OCI-LY3 (cell line): ENCODE data around the gene WNT7A.

Source experiments
- H2AFZ ChIP-seq: fragments of 200-600, 300-600 bp; shearing (Covaris generic); 2 replicates; pipeline ENCODE4 v1.6.0; 2014; ENCODE audit warnings: antibody characterized with exemption, low read depth, low read length
- H3K27ac ChIP-seq: fragments of 200-600, 300-600 bp; sonication (generic); 2 replicates; pipeline ENCODE4 v1.5.1; 2014; ENCODE audit warnings: mild to moderate bottlenecking, low read length, moderate library complexity, mixed read lengths
- H3K27me3 ChIP-seq: fragments of 200-600, 300-600 bp; sonication (generic); 2 replicates; pipeline ENCODE4 v1.6.1; 2014; ENCODE audit warnings: low read depth, low read length, mixed read lengths
- H3K36me3 ChIP-seq: fragments of 200-600, 300-600 bp; sonication (generic); replicated peaks from 2 replicates; pipeline ENCODE3; 2014; ENCODE audit warnings: low read depth, low read length, mixed read lengths
- H3K4me1 ChIP-seq: fragments of 300-600, 200-600 bp; sonication (generic); 2 replicates; pipeline ENCODE4 v1.6.1; 2014; ENCODE audit warnings: low read length, mixed read lengths
- H3K4me2 ChIP-seq: fragments of 200-600, 300-600 bp; sonication (generic); 2 replicates; pipeline ENCODE4 v1.6.1; 2014; ENCODE audit warnings: low read length, mixed read lengths
- H3K4me3 ChIP-seq: fragments of 300-600, 200-600 bp; sonication (generic); 2 replicates; pipeline ENCODE4 v1.5.1; 2014; ENCODE audit warnings: antibody characterized with exemption, mild to moderate bottlenecking, low read length, moderate library complexity
- H3K79me2 ChIP-seq: fragments of 300-600, 200-600 bp; shearing (Covaris generic); 2 replicates; pipeline ENCODE4 v1.6.1; 2014; ENCODE audit warnings: mild to moderate bottlenecking, low read length, mixed read lengths
- H3K9ac ChIP-seq: fragments of 300-600, 200-600 bp; shearing (Covaris generic); 2 replicates; pipeline ENCODE4 v1.6.0; 2014; ENCODE audit warnings: mild to moderate bottlenecking, low read length, moderate library complexity
- H3K9me3 ChIP-seq: fragments of 200-600, 300-600 bp; shearing (Covaris generic); 2 replicates; pipeline ENCODE4 v1.6.1; 2014; ENCODE audit warnings: low read length, mixed read lengths; ENCODE audit not compliant: insufficient read depth
- H4K20me1 ChIP-seq: fragments of 200-600, 300-600 bp; sonication (generic); 2 replicates; pipeline ENCODE4 v1.6.1; 2016; ENCODE audit warnings: low read length, mixed read lengths; ENCODE audit not compliant: insufficient read depth
- CTCF ChIP-seq: fragments of 200-600, 300-600 bp; sonication (generic); IDR thresholded peaks from 2 replicates; pipeline ENCODE4 v1.5.1; 2014; ENCODE audit warnings: antibody characterized with exemption, low read length, low read depth
- EZH2phosphoT487 ChIP-seq: fragments of 200-600 bp; shearing (Covaris generic); IDR thresholded peaks from 2 replicates; pipeline ENCODE4 v1.6.1; 2018; ENCODE audit warnings: antibody characterized with exemption, mixed run types, low read depth

The WNT7A gene

GRCh38 chr3:13788522-13789424 lies 91.1 kb downstream of the WNT7A start:
- Histone ChIP-seq H3K4me1 (no peaks in the 10 kb centered on the region), H3K4me2 (no peak overlapping the region), H2AFZ (no peak overlapping the region), H3K9me3 (no peaks in the 10 kb centered on the region), H4K20me1 (no peaks in the 10 kb centered on the region), H3K79me2 (no peaks in the 10 kb centered on the region), H3K36me3 (no peaks in the 10 kb centered on the region), H3K4me3 (no peak overlapping the region), H3K27ac (no peak overlapping the region), H3K9ac (no peak overlapping the region), H3K27me3 (peaks cover 37% of the 10 kb centered on the region)
- TF ChIP-seq EZH2phosphoT487 (no peak), CTCF (no peak)

- Histone ChIP-seq H3K79me2 (no peaks in the 10 kb centered on the region), H2AFZ (no peak overlapping the region), H3K4me3 (no peak overlapping the region), H4K20me1 (no peaks in the 10 kb centered on the region), H3K36me3 (no peaks in the 10 kb centered on the region), H3K4me1 (no peaks in the 10 kb centered on the region), H3K9me3 (no peaks in the 10 kb centered on the region), H3K27me3 (peaks cover 48% of the 10 kb centered on the region), H3K27ac (no peak overlapping the region), H3K4me2 (no peak overlapping the region), H3K9ac (no peak overlapping the region)
- TF ChIP-seq CTCF (no peak), EZH2phosphoT487 (no peak)
These were observed 92.2 kb downstream of the WNT7A start for GRCh38 chr3:13787533-13788132.

GRCh38 chr3:13786811-13787210 lies 93.1 kb downstream of the WNT7A start:
- no peak overlapping the region for H3K4me2 ChIP-seq
- H3K36me3 ChIP-seq, result no peaks in the 10 kb centered on the region
- H2AFZ ChIP-seq, result no peak overlapping the region
- no peaks in the 10 kb centered on the region for H3K4me1 ChIP-seq
- no peak overlapping the region for H3K9ac ChIP-seq
- no peak for TF ChIP-seq CTCF
- TF ChIP-seq EZH2phosphoT487, result no peak
- H3K4me3 ChIP-seq, result no peak overlapping the region
- peaks cover 52% of the 10 kb centered on the region for H3K27me3 ChIP-seq
- H3K79me2 ChIP-seq, result no peaks in the 10 kb centered on the region
- no peak overlapping the region for H3K27ac ChIP-seq
- H3K9me3 ChIP-seq, result no peaks in the 10 kb centered on the region
- no peaks in the 10 kb centered on the region for H4K20me1 ChIP-seq

GRCh38 chr3:13785853-13786436 lies 93.9 kb downstream of the WNT7A start:
- H3K79me2 ChIP-seq, result no peaks in the 10 kb centered on the region
- no peak overlapping the region for H2AFZ ChIP-seq
- H3K4me2 ChIP-seq, result no peak overlapping the region
- H3K4me1 ChIP-seq, result no peaks in the 10 kb centered on the region
- no peaks in the 10 kb centered on the region for H3K36me3 ChIP-seq
- peaks cover 55% of the 10 kb centered on the region for H3K27me3 ChIP-seq
- H4K20me1 ChIP-seq, result no peaks in the 10 kb centered on the region
- no peaks in the 10 kb centered on the region for H3K9me3 ChIP-seq
- no peak overlapping the region for H3K9ac ChIP-seq
- no peak overlapping the region for H3K4me3 ChIP-seq
- TF ChIP-seq CTCF (no peak), EZH2phosphoT487 (no peak)
- no peak overlapping the region for H3K27ac ChIP-seq
